PFSK-1 (cell line): ENCODE data around the gene CHST11.

Source experiments
- FOXP2 ChIP-seq: optimal IDR thresholded peaks from 2 replicates; pipeline ENCODE3; 2011; ENCODE audit warnings: borderline replicate concordance, control low read depth, inconsistent platforms; ENCODE audit not compliant: insufficient read depth; ENCODE audit errors: extremely low read length, extremely low read depth
- POLR2AphosphoS5 ChIP-seq: IDR thresholded peaks from 2 replicates; pipeline ENCODE4 v1.6.1; 2012; ENCODE audit warnings: low read depth, mild to moderate bottlenecking, control low read depth, low read length, moderate library complexity
- REST ChIP-seq, 2 experiments: IDR thresholded peaks; 2 replicates each; pipeline versions ENCODE4 v1.6.1 to v1.8.0; 2011 to 2012; ENCODE audit warnings: low read depth in 2 of 2, low read length in 2 of 2, control low read depth in 1 of 2, inconsistent platforms in 1 of 2, mild to moderate bottlenecking in 1 of 2, moderate library complexity in 1 of 2; ENCODE audit not compliant: insufficient read depth in 1 of 2
- SIN3A ChIP-seq: IDR thresholded peaks from 2 replicates; pipeline ENCODE4 v1.6.1; 2012; ENCODE audit warnings: mild to moderate bottlenecking, low read length, moderate library complexity, borderline replicate concordance; ENCODE audit not compliant: insufficient read depth
- TAF1 ChIP-seq: IDR thresholded peaks from 2 replicates; pipeline ENCODE4 v1.6.1; 2012; ENCODE audit warnings: low read length, control low read depth, borderline replicate concordance; ENCODE audit not compliant: insufficient read depth

Gene CHST11

GRCh38 chr12:104568935-104569334, 112.2 kb downstream of the CHST11 start:
- TF ChIP-seq REST (IDR thresholded peaks at IDR 0.05; ENCODE audit: insufficient read depth in 1 of 2, low read depth in 2 of 2, low read length in 2 of 2), result no peak
- no peak for TF ChIP-seq SIN3A
- no peak for TF ChIP-seq TAF1
- TF ChIP-seq FOXP2, result no peak

- TF ChIP-seq POLR2AphosphoS5, result no peak
- no peak for TF ChIP-seq TAF1
- no peak for TF ChIP-seq REST (IDR thresholded peaks at IDR 0.05; ENCODE audit: insufficient read depth in 1 of 2, low read depth in 2 of 2, low read length in 2 of 2)
- TF ChIP-seq FOXP2, result no peak
- TF ChIP-seq SIN3A, result no peak
These were observed 112.8 kb downstream of the CHST11 start for GRCh38 chr12:104569346-104570173.

GRCh38 chr12:104570174-104570907, 113.6 kb downstream of the CHST11 start:
- TF ChIP-seq REST (IDR thresholded peaks at IDR 0.05; ENCODE audit: insufficient read depth in 1 of 2, low read depth in 2 of 2, low read length in 2 of 2) (no peak), FOXP2 (no peak), TAF1 (no peak), POLR2AphosphoS5 (no peak), SIN3A (no peak)

GRCh38 chr12:104571328-104571727, 114.6 kb downstream of the CHST11 start:
- TF ChIP-seq TAF1 (no peak), POLR2AphosphoS5 (no peak), SIN3A (no peak), FOXP2 (no peak), REST (IDR thresholded peaks at IDR 0.05; ENCODE audit: insufficient read depth in 1 of 2, low read depth in 2 of 2, low read length in 2 of 2) (no peak)
